GM12878 (cell line): ENCODE results near the gene TBC1D10B. TPM values are rescaled to one million over a fixed set of nuclear protein-coding genes. Genes with fewer than 3 reads are reported as not detected.

Experiments used
- ATAC-seq: fragments of 200-7000 bp; cut with Tn5 transposase; 3 replicates; pipeline ENCODE4 v1.9.1; 2020; ENCODE audit warnings: mild to moderate bottlenecking, moderate library complexity
- BruUV-seq: library from RNA; stranded (reverse); fragments of 400-500 nt; replicated peaks from 2 replicates; lab custom pipeline; 2021; lab: Mats Ljungman, UMichigan
- CTCF ChIA-PET: fragments of 300-600 bp; sonication (Branson Sonifier 250); formaldehyde crosslinking; extraction: SDS; loops from one replicate; lab custom pipeline; 2021; ENCODE audit warnings: inconsistent platforms; lab: Yijun Ruan, JAX
- POLR2A ChIA-PET: fragments of 350-600 bp; formaldehyde crosslinking; extraction: SDS; loops from one replicate; lab custom pipeline; 2021; ENCODE audit warnings: inconsistent platforms; lab: Charles Lee
- RAD21 ChIA-PET: fragments of 300-600 bp; sonication (Branson Sonifier 250); formaldehyde crosslinking; loops from one replicate; lab custom pipeline; 2023; ENCODE audit warnings: antibody characterized with exemption; ENCODE audit not compliant: unreplicated experiment; lab: Charles Lee
- SMC1A ChIA-PET: fragments of 300-600 bp; sonication (Branson Sonifier 250); formaldehyde crosslinking; loops from one replicate; lab custom pipeline; 2023; ENCODE audit not compliant: unreplicated experiment, uncharacterized antibody; lab: Charles Lee
- DNase-seq: peaks from one replicate; pipeline ENCODE4 v3.0.0-alpha.2; 2011; ENCODE audit warnings: low read depth, low spot score
- FAIRE-seq: peaks from 3 replicates; lab custom pipeline; 2011; peaks lifted over from hg19 to GRCh38; lab: Jason Lieb, UNC
- H2AFZ ChIP-seq: 2 replicates; pipeline ENCODE4 v1.6.0; 2011; ENCODE audit warnings: low read depth, low read length, control low read depth; ENCODE audit not compliant: control insufficient read depth
- H3K27ac ChIP-seq: 2 replicates; pipeline ENCODE4 v1.5.1; 2011; ENCODE audit warnings: control low read depth; ENCODE audit not compliant: control insufficient read depth, insufficient read depth
- H3K27me3 ChIP-seq, 2 experiments: replicated peaks in 1 of 2; 2 replicates each; pipeline versions ENCODE4 v1.6.0 to v1.6.1; 2011; ENCODE audit warnings: low read length in 1 of 2; ENCODE audit not compliant: control insufficient read depth in 2 of 2, insufficient read depth in 2 of 2
- H3K36me3 ChIP-seq, 2 experiments: 2 replicates each; pipeline ENCODE4 v1.5.1; 2011; ENCODE audit warnings: low read length in 1 of 2; ENCODE audit not compliant: control insufficient read depth in 2 of 2, insufficient read depth in 2 of 2
- H3K4me1 ChIP-seq: 2 replicates; pipeline ENCODE4 v1.6.1; 2011; ENCODE audit warnings: mild to moderate bottlenecking, low read length, moderate library complexity, mixed read lengths; ENCODE audit not compliant: control insufficient read depth, insufficient read depth
- H3K4me2 ChIP-seq: 2 replicates; pipeline ENCODE4 v1.6.0; 2011; ENCODE audit warnings: control low read depth; ENCODE audit not compliant: control insufficient read depth, insufficient read depth
- H3K4me3 ChIP-seq: fragments of 200-600 bp; sonication (generic); 2 replicates; pipeline ENCODE4 v1.5.1; 2016
- H3K79me2 ChIP-seq: 2 replicates; pipeline ENCODE4 v1.6.0; 2011; ENCODE audit warnings: low read length; ENCODE audit not compliant: control insufficient read depth, insufficient read depth
- H3K9ac ChIP-seq: 2 replicates; pipeline ENCODE4 v1.8.0; 2011; ENCODE audit warnings: low read length, control low read depth, mixed read lengths; ENCODE audit not compliant: control insufficient read depth, insufficient read depth
- H3K9me3 ChIP-seq: replicated peaks from 3 replicates; pipeline ENCODE4 v1.5.1; 2011; ENCODE audit warnings: mild to moderate bottlenecking, low read length; ENCODE audit not compliant: control insufficient read depth, insufficient read depth
- H4K20me1 ChIP-seq: 2 replicates; pipeline ENCODE4 v1.6.0; 2011; ENCODE audit not compliant: control insufficient read depth, insufficient read depth
- BACH1 ChIP-seq: fragments of 450-650 bp; IDR thresholded peaks from 2 replicates; pipeline ENCODE4 v1.6.1; 2017; ENCODE audit warnings: mild to moderate bottlenecking, borderline replicate concordance
- CBX3 ChIP-seq: fragments of 200-600 bp; sonication (generic); IDR thresholded peaks from 2 replicates; pipeline ENCODE4 v1.6.1; 2016; ENCODE audit warnings: low read depth, borderline replicate concordance
- DPF2 ChIP-seq: fragments of 450-650 bp; IDR thresholded peaks from 2 replicates; pipeline ENCODE4 v1.6.1; 2017; ENCODE audit warnings: mild to moderate bottlenecking
- ETV6 ChIP-seq, 2 experiments: fragments of 450-650 bp in 1 of 2; IDR thresholded peaks in 1 of 2; conservative IDR thresholded peaks in 1 of 2; 2 replicates each; pipeline ENCODE4 v1.6.1; 2014; ENCODE audit warnings: antibody characterized with exemption in 1 of 2, borderline replicate concordance in 1 of 2, low read depth in 1 of 2, mild to moderate bottlenecking in 1 of 2, moderate library complexity in 1 of 2
- FOS ChIP-seq: IDR thresholded peaks from 3 replicates; pipeline ENCODE4 v1.6.1; 2011; ENCODE audit warnings: borderline replicate concordance; ENCODE audit not compliant: insufficient read length; ENCODE audit errors: extremely low read depth
- IKZF2 ChIP-seq, 2 experiments: fragments of 450-650 bp; IDR thresholded peaks; 2 replicates each; pipeline ENCODE4 v1.6.1; 2017; ENCODE audit warnings: mild to moderate bottlenecking in 2 of 2, moderate library complexity in 2 of 2
- PAX5 ChIP-seq: IDR thresholded peaks from 2 replicates; pipeline ENCODE4 v1.6.1; 2011; ENCODE audit warnings: low read depth, low read length, borderline replicate concordance
- RB1 ChIP-seq: fragments of 450-650 bp; formaldehyde crosslinking; IDR thresholded peaks from 2 replicates; pipeline ENCODE4 v1.6.1; 2017; ENCODE audit warnings: mild to moderate bottlenecking, borderline replicate concordance
- RUNX3 ChIP-seq: IDR thresholded peaks from 2 replicates; pipeline ENCODE4 v1.6.1; 2012; ENCODE audit warnings: low read length, inconsistent platforms
- TBL1XR1 ChIP-seq: IDR thresholded peaks from 2 replicates; pipeline ENCODE4 v1.6.1; 2012; ENCODE audit warnings: low read depth, low read length, improper control_type of control experiment
- USF2 ChIP-seq: IDR thresholded peaks from 2 replicates; pipeline ENCODE4 v1.6.1; 2011; ENCODE audit warnings: low read depth, low read length, improper control_type of control experiment, borderline replicate concordance
- ZBTB40 ChIP-seq: fragments of 450-650 bp; IDR thresholded peaks from 2 replicates; pipeline ENCODE4 v1.6.1; 2016; ENCODE audit warnings: mild to moderate bottlenecking, moderate library complexity, borderline replicate concordance
- ZNF24 ChIP-seq: fragments of 450-650 bp; IDR thresholded peaks from 2 replicates; pipeline ENCODE4 v1.6.1; 2017; ENCODE audit warnings: antibody characterized with exemption, mild to moderate bottlenecking
- WGBS: methylation state at CpG from one replicate; pipeline ENCODE4 v1.1.6; 2016; ENCODE audit warnings: low lambda C conversion rate; ENCODE audit not compliant: insufficient replicate concordance, insufficient coverage; ENCODE audit errors: missing lambda C conversion rate; 5-methylcytosine and 5-hydroxymethylcytosine counted together
- in situ Hi-C: fragments of 300-500 bp; cut with MboI; formaldehyde crosslinking; loops from 9 replicates; pipeline ENCODE4 v1.14.3; 2018; ENCODE audit warnings: mixed read lengths
- intact Hi-C: fragments of 100-400 bp; cut with micrococcal nuclease; formaldehyde crosslinking; loops from one replicate; pipeline ENCODE4 v1.14.2; 2022; ENCODE audit not compliant: unreplicated experiment
- polyA plus RNA-seq, 11 experiments: library from polyadenylated mRNA; depleted of rRNA in 4 of 11; unstranded in 6 of 11; stranded (reverse) in 5 of 11; fragments of >200 nt; fragmentation: Nextera tagmentation in 4 of 11; fragmentation: Illumina TruSeq in 1 of 11; extraction: Ambion mirVana in 4 of 11; extraction: Trizol in 1 of 11; gene quantifications; 1 replicate in 1 of 11; 2 replicates in 10 of 11; pipeline versions ENCODE4 v1.2.1 to v1.2.3, GENCODE V29; 2011 to 2016; ENCODE audit warnings: inconsistent platforms in 2 of 11, missing spikeins in 2 of 11, low read depth in 1 of 11
- total RNA-seq, 4 experiments: library from RNA; depleted of rRNA in 3 of 4; stranded (reverse); fragments of >200 nt in 3 of 4; fragmentation: Illumina TruSeq in 1 of 4; extraction: Trizol in 1 of 4; gene quantifications; 2 replicates each; pipeline versions ENCODE4 v1.2.1 to v1.2.3, GENCODE V29; 2013 to 2021

The TBC1D10B gene
- total and polyA plus RNA-seq, 10 of the 15 experiments (the other 5 are each of a cell fraction or from before 2014, with no cell fraction given), result 2.2 to 51.2 (median 11.6) TPM

GRCh38 chr16:30398661-30399434 is 28.6 kb upstream of the TBC1D10B start (continued):
- TF ChIP-seq ZBTB40, result no peak
- no peak for TF ChIP-seq DPF2
- TF ChIP-seq, all 136 proteins: peak for 0

- no peak overlapping the region for H3K4me3 ChIP-seq
- RAD21 ChIA-PET, result interaction anchor here (2.2 kb wide), 1 partner anchor 27 kb away, joined by 9 read pairs; no protein-coding TSS in a partner anchor
- H3K27ac ChIP-seq, result no peak overlapping the region
- WGBS, result 95% methylated on average over 39 of the region's 42 CpGs
- intact Hi-C loops (no loop called here), in situ Hi-C loops (no loop called here)
- no peak overlapping the region for H2AFZ ChIP-seq
- H3K36me3 ChIP-seq, result peaks cover 0 to 2% of the 10 kb centered on the region in 2 experiments; a peak in 3 of 4 replicates
- CTCF ChIA-PET, result interaction anchor here (1.0 to 1.2 kb wide), 3 partner anchors 11 to 306 kb away, joined by 3 to 5 read pairs (median 4); partner anchors contain the start of gene TBX6
- SMC1A ChIA-PET, result interaction anchor here (1.3 to 2.2 kb wide), 3 partner anchors 11 to 27 kb away, joined by 4 to 6 read pairs (median 5); partner anchors contain the start of genes SEPTIN1 and TBC1D10B
- DNase-seq (no peak), FAIRE-seq (no peak), ATAC-seq (no peak)
- no peaks in the 10 kb centered on the region for H4K20me1 ChIP-seq
- H3K9ac ChIP-seq, result no peak overlapping the region
- H3K4me2 ChIP-seq, result no peak overlapping the region
- H3K27me3 ChIP-seq, result no peaks in the 10 kb centered on the region; a peak in 1 of 4 replicates
- no TSS peak for BruUV-seq
- no peaks in the 10 kb centered on the region for H3K9me3 ChIP-seq
- H3K4me1 ChIP-seq, result peaks cover 13% of the 10 kb centered on the region
- H3K79me2 ChIP-seq, result peaks cover 5% of the 10 kb centered on the region
- POLR2A ChIA-PET, result interaction anchor here (0.8 to 1.1 kb wide), 3 partner anchors 9 to 42 kb away, joined by 3 to 5 read pairs (median 3); partner anchors contain the start of gene SEPTIN1
- TF ChIP-seq USF2 (no peak), TBL1XR1 (no peak), ETV6 (conservative IDR thresholded peaks at IDR 0.05 in 1 of 2, IDR thresholded peaks at IDR 0.05 in 1 of 2; ENCODE audit: borderline replicate concordance in 1 of 2, low read depth in 1 of 2) (no peak), IKZF2 (IDR thresholded peaks at IDR 0.05) (no peak), FOS (no peak), CBX3 (no peak), BACH1 (no peak), ZNF24 (no peak), RUNX3 (no peak), RB1 (no peak), PAX5 (no peak)
These were observed 27.7 kb upstream of the TBC1D10B start for GRCh38 chr16:30397776-30398660.
